Measurements from ENCODE around the gene TRPC4AP. TPM values are rescaled to one million over a fixed set of nuclear protein-coding genes. Genes with fewer than 3 reads are reported as not detected.

Gene TRPC4AP
- total RNA-seq = 58.4 TPM

GRCh38 chr20:35092524-35093266, at the start of gene TRPC4AP:
Gene TRPC4AP (minus strand): TSS chr20:35092807. CDS start chr20:35092781, 26 bp downstream.

GRCh38 chr20:34955231-34956040, 137.2 kb downstream of the TRPC4AP start, which contains the start of the genes GSS and MYH7B:
Gene GSS (minus strand): TSS chr20:34955806. CDS start chr20:34951852, 3,954 bp downstream.
Gene MYH7B (plus strand): TSS chr20:34955868. CDS start chr20:34978006, 22,138 bp downstream.

Small RNA genes lying within 50 kb of the gene (small RNA-seq; reads per million reads assigned to genes)
- gene MIR499A (ENCODE audit: low replicate concordance) = 0.23 reads per million, percentile 9 among the genes with 10 or more reads in this experiment
- gene RF00275 (ENCODE audit: low replicate concordance) = not detected
- gene RNU6-407P (ENCODE audit: low replicate concordance) = not detected

Other genes with a start within 250 kb of the TRPC4AP start
- 25.2 TPM for gene GGT7, start 220.0 kb downstream of the TRPC4AP start, total RNA-seq
- 38.5 TPM for gene ACSS2, start 216.2 kb downstream of the TRPC4AP start, total RNA-seq
- gene GSS, start 137.0 kb downstream of the TRPC4AP start, total RNA-seq = 37.7 TPM
- 4.0 TPM for gene MYH7B, start 136.9 kb downstream of the TRPC4AP start, total RNA-seq
- 19.2 TPM for gene EDEM2, start 54.5 kb upstream of the TRPC4AP start, total RNA-seq
- gene PROCR, start 79.3 kb upstream of the TRPC4AP start, total RNA-seq = 22.4 TPM
- 1.9 TPM for gene MMP24, start 133.9 kb upstream of the TRPC4AP start, total RNA-seq
- 19.6 TPM for gene MMP24OS, start 185.3 kb upstream of the TRPC4AP start, total RNA-seq
- gene EIF6, start 192.0 kb upstream of the TRPC4AP start, total RNA-seq = 103 TPM
- gene FAM83C, start 199.6 kb upstream of the TRPC4AP start, total RNA-seq = not detected